Measurements from ENCODE around the gene GRM4.

DNA sequence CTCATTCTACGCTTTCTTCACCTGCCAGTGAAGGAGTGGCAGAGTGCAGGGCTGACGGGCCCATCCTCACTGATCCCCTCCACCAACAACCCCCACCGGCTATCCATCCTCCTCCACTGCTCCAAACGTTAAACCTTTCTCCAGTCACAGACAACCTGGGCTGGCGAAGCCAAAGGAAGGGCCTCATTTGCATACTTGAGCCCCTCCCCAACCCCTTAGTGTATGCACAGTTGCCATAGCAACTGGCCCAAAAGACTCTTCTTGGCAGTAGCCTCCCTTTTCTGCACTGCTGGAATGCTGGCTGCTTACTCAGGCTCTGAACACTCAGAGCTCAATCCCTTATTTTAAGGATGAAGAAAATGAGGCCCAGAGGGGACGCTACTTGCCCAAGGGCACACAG is 130.3 kb downstream of the GRM4 start:
- TF ChIP-seq, protein P1, sequence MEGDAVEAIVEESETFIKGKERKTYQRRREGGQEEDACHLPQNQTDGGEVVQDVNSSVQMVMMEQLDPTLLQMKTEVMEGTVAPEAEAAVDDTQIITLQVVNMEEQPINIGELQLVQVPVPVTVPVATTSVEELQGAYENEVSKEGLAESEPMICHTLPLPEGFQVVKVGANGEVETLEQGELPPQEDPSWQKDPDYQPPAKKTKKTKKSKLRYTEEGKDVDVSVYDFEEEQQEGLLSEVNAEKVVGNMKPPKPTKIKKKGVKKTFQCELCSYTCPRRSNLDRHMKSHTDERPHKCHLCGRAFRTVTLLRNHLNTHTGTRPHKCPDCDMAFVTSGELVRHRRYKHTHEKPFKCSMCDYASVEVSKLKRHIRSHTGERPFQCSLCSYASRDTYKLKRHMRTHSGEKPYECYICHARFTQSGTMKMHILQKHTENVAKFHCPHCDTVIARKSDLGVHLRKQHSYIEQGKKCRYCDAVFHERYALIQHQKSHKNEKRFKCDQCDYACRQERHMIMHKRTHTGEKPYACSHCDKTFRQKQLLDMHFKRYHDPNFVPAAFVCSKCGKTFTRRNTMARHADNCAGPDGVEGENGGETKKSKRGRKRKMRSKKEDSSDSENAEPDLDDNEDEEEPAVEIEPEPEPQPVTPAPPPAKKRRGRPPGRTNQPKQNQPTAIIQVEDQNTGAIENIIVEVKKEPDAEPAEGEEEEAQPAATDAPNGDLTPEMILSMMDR (conservative IDR thresholded peaks at IDR 0.05), result no peak
- no peak for TF ChIP-seq EZH2 (IDR thresholded peaks at IDR 0.05; ENCODE audit: low read depth)

Measured in PC-9 (cell line).